Measurements from ENCODE around the gene ANKRD36C.
"Not testable (repeated sequence)": the region's sequence is repeated elsewhere in the genome, so short reads cannot be mapped to it uniquely, and the experiment has no call there.

The ANKRD36C gene

GRCh38 chr2:96012086-96012791 lies 20.6 kb upstream of the ANKRD36C start:
- DNase-seq (ENCODE audit: low spot score): not testable (repeated sequence)

DNA sequence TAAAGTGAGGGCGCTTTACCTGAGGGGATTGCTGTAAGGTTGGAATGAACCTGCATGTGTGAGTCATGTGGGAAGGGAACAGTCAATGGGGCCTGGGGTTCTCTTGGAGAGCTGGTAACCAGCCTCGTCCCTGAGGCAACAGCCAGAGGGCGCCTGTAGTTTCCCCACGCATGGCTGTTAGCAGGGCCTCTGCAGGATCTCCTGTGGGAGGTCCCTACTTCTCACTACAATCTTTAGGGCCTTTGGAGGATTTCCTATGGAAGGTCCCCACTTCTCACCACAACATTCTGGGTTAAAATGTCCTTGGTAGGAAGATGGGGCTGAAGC lies 19.5 kb upstream of the ANKRD36C start:
- DNase-seq (ENCODE audit: low spot score): not testable (repeated sequence)
- TF ChIP-seq, protein P1, sequence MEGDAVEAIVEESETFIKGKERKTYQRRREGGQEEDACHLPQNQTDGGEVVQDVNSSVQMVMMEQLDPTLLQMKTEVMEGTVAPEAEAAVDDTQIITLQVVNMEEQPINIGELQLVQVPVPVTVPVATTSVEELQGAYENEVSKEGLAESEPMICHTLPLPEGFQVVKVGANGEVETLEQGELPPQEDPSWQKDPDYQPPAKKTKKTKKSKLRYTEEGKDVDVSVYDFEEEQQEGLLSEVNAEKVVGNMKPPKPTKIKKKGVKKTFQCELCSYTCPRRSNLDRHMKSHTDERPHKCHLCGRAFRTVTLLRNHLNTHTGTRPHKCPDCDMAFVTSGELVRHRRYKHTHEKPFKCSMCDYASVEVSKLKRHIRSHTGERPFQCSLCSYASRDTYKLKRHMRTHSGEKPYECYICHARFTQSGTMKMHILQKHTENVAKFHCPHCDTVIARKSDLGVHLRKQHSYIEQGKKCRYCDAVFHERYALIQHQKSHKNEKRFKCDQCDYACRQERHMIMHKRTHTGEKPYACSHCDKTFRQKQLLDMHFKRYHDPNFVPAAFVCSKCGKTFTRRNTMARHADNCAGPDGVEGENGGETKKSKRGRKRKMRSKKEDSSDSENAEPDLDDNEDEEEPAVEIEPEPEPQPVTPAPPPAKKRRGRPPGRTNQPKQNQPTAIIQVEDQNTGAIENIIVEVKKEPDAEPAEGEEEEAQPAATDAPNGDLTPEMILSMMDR (IDR thresholded peaks at IDR 0.05; ENCODE audit: extremely low read depth, missing control alignments): peak; percentile 25

DNA sequence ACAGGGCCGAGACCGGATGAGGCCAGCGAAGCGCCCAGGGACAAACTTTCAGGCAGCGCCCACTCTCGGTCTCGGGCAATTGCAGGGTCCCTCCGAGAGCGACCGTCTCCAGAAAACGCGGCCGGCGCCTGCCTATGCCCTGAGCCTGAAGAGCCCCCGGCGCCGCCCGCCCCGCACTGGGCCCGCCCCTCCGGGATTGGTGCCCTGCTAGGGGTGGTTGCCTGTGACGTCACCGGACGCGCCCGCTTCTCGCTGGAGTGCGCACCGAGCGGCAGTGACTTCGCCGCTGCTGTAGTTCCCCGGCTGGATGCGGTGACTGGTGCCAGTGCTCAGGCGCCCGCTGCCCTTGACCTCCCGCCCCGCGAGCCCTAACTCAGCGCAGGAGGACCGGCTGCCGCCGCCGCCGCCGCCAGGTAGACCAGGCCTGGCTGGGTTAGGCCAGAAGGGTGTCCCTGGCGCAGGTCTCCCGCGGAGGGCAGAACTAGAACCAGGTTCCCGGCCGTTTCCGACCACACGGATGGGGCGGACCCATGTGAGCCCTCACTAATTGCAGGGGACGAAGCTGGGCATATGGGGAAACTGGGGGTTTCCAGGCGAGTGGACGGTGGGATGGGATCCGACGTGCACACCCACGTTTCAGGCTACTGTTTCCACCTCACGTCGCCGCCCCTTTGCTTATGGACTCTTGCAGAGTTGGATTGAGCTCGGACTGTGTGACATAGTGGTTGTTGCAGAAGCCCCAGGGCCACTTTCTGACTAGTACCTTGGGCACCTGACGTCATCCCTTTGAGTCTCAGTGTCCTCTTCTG lies 18.9 kb upstream of the ANKRD36C start:
- DNase-seq (ENCODE audit: low spot score): peak; percentile 80

DNA sequence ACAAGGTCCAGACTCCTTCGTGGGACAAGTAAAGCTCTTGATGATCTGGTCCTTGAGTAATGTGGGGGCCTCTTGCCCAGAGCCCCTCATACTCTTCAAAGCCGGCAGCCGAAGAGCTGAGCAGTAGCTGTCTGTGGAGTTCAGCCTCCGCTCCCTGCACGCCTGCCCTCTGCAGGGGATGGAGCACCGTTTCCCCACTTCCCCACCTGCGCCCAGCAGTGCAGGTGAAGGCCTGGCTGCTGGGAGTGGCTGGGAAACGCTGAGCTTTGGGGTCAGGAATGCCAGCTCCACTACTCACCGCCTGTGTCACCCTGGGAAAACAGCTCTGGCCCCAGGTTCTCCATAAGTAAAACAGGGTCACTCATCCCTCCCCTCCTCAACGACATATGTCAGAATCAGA lies 18.2 kb upstream of the ANKRD36C start:
- not testable (repeated sequence) for DNase-seq (ENCODE audit: low spot score)

GRCh38 chr2:96008051-96008450 lies 16.4 kb upstream of the ANKRD36C start:
- DNase-seq (ENCODE audit: low spot score): not testable (repeated sequence)

GRCh38 chr2:96006248-96006647 lies 14.6 kb upstream of the ANKRD36C start:
- not testable (repeated sequence) for DNase-seq (ENCODE audit: low spot score)

DNA sequence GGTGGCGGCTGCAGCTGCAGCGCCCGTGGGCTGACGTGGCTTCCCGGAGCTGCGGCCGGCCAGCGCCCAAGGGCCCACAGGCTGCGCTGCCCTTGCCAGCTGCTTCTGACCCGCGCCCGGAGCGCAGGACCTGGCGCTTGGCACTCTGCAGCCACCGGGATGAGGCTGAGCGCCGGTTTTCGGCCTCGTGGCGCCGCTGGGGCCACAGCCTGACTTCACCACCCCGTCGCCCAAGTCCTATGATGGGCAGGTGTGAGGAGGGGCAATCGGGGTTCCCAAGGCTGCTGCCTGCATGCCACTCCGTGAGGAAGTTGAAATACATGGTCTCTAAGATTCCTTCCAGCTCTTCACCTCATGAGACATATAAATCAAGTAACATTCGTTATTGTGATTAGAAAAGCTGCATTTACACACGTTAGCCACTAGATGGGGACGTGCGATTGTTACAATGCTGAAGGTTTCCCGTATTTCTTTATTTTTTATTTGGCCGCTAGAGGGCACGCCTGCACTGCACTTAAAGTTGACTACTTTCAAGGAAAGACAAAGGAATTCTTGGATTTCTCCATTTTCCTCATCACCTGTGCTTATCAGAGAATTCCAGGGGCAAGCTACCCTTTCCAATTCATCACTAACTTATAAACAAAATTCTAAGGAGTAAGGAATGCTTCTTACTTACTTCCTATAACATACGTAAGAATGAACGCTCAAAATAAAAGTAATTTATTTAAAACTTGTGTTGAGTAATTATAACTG lies 1.1 kb upstream of the ANKRD36C start:
- TF ChIP-seq, protein P1 (IDR thresholded peaks at IDR 0.05; ENCODE audit: extremely low read depth, missing control alignments): peak; percentile 53
- DNase-seq (ENCODE audit: low spot score): peak; percentile 28

DNA sequence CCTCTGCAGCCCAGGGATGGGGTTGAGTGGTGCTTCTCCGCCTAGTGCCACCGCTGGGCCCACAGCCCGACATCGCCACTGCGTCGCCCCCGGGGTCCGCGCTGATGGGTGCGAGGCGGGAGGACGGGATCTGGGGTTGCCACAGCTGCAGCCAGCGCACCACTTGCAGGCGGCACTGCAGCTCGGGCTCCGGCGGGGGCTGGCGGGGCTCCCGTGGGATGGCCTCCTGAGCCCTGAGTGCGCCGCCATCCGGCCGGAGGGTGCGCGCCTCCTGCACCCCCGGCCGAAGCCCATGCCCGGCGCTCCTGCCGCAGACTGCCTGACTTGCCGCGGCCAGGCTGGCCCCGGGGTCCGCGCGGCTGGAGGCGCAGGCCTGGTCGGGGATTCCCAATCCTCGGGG lies 478 bp upstream of the ANKRD36C start:
- DNase-seq (ENCODE audit: low spot score): not testable (repeated sequence)

- DNase-seq (ENCODE audit: low spot score): not testable (repeated sequence)
Measured at GRCh38 chr2:95990884-95991283, 740 bp downstream of the ANKRD36C start.

DNA sequence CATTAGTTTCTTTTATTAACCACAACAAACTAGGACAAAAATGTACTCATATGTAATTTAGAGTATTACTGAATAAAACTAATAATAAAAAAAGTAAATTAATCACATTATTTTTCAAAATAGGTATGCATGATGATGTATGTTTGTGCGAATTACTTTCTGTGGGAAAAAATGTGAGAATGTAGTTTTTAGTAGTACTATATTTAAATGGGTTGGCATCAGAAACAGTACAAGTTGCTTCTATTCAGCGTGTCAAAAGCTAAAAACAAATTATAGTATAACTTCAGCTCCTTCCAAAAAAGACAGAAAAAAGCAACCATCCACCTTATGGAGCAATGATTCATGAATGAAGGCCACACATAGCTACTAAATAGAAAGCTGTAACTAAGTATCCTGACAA lies 40.0 kb downstream of the ANKRD36C start:
- not testable (repeated sequence) for DNase-seq (ENCODE audit: low spot score)

GRCh38 chr2:95948039-95948438 lies 43.6 kb downstream of the ANKRD36C start:
- DNase-seq (ENCODE audit: low spot score): not testable (repeated sequence)

GRCh38 chr2:95939947-95940346 lies 51.7 kb downstream of the ANKRD36C start:
- not testable (repeated sequence) for DNase-seq (ENCODE audit: low spot score)

- not testable (repeated sequence) for DNase-seq (ENCODE audit: low spot score)
Measured at GRCh38 chr2:95930740-95931139, 60.9 kb downstream of the ANKRD36C start.

DNA sequence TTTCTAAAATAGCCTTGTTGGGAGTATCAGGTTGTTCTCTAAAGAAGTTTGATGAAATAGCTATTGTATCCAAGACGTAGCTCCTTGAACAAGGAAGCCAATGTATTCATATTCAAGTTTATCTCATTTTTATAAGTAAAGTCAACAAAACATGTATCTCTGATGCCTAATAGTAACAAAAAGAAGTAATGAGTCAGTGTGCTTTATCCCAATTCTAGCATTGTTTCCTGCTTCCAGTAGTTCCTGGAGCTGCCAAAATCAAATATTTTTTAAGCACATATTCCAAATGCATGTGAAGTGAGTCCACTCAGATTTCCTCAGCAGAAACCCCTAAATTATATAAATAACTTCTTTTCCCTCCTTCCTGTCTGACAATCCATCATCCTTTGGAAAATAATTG lies 74.6 kb downstream of the ANKRD36C start:
- not testable (repeated sequence) for DNase-seq (ENCODE audit: low spot score)

DNA sequence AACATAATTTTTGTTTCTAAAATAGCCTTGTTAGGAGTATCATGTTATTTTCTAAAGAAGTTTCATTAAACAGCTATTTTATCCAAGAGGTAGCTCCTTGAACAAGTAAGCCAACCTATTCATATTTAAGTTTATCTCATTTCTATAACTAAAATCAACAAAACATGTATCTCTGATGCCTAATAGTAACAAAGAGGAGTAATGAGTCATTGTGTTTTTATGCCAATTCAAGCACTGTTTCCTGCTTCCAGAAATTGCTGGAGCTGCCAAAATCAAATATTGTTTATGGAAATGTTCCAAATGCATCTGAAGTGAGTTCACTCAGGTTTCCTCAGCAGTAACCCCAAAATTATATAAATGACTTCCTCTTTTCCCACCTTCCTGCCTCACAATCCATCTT lies 76.5 kb downstream of the ANKRD36C start:
- DNase-seq (ENCODE audit: low spot score): not testable (repeated sequence)

DNA sequence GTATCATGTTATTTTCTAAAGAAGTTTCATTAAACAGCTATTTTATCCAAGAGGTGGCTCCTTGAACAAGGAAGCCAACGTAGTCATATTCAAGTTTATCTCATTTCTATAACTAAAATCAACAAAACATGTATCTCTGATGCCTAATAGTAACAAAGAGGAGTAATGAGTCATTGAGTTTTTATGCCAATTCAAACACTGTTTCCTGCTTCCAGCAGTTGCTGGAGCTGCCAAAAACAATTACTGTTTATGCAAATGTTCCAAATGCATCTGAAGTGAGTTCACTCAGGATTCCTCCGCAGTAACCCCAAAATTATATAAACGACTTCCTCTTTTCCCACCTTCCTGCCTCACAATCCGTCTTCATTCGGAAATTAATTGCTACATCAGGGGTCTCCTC lies 80.2 kb downstream of the ANKRD36C start:
- DNase-seq (ENCODE audit: low spot score): not testable (repeated sequence)

GRCh38 chr2:95894443-95894842 lies 97.2 kb downstream of the ANKRD36C start:
- DNase-seq (ENCODE audit: low spot score): not testable (repeated sequence)

DNA sequence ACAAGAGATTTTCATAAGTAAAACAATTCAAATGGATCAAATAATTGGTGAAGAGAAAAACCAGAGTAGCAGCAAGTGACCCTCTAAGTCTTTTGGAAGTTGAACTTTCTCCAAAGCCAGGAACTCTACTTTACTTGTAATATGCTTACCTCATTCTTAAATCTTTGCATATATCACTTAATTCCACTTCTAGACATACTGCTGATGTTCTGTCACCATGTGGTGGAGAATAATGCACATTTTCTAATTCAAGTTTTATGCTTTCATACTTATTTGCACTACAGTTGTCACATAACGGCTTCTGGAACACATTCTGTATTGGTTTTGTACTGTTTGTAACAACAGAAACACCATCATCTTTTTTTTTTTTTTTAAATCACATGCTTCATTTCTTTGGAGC lies 123.7 kb downstream of the ANKRD36C start:
- DNase-seq (ENCODE audit: low spot score): not testable (repeated sequence)
